Measurements from ENCODE around the gene AGAP1.

DNA sequence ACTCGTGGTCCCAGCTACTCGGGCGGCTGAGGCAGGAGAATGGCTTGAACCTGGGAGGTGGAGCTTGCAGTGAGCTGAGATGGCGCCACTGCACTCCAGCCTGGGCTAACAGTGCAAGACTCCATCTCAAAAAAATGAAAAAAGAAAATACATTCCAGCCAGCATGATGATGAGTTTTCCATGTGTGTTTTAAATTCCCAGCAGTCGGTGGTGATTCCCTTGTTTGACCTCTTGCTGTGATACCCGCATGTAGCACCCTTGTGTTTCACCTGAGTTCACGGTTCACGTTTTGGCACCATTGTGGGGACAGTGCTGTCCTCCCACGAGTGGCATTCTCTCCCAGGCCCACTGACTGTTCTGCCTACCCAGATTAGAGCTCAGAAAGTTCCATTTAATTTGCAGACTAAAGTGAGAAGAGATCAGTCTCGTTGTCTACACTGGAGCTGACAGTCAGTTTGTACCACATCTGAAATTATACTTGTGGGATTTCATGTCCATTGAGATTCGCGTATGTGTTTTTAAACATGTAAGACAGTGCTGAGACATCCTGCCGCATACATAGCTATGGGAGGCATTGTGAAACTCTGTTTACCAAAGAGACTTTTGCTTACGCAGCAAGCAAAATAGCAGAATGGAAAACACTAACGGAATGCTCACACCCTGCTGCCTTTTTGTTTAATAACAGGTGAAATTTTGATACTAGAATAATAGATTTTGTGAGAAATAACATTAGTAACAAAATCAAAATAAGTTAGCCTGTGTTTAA, 517.3 kb downstream of the AGAP1 start:
- no peak for TF ChIP-seq CTCF (IDR thresholded peaks at IDR 0.05; ENCODE audit: insufficient read depth, low read depth, low read length)
- no peak for TF ChIP-seq EZH2 (IDR thresholded peaks at IDR 0.05; ENCODE audit: insufficient read depth, low read length)
